SH-SY5Y (cell line): ENCODE measurements around the gene FBF1.

ENCODE experiments used
- GATA2 ChIP-seq: IDR thresholded peaks from 2 replicates; pipeline ENCODE4 v1.6.1; 2011; ENCODE audit warnings: mild to moderate bottlenecking, low read depth, low read length
- GATA3 ChIP-seq: IDR thresholded peaks from 2 replicates; pipeline ENCODE4 v1.6.1; 2011; ENCODE audit warnings: low read depth, mild to moderate bottlenecking, low read length, moderate library complexity

- TF ChIP-seq GATA3 (no peak), GATA2 (no peak)
Observed at GRCh38 chr17:75925912-75926311, 14.9 kb downstream of the FBF1 start.
